SK-MEL-5 (cell line): ENCODE measurements around the gene LSG1. TPM values are rescaled to one million over a fixed set of nuclear protein-coding genes. Genes with fewer than 3 reads are reported as not detected.
"Not testable (repeated sequence)": the region's sequence is repeated elsewhere in the genome, so short reads cannot be mapped to it uniquely, and the experiment has no call there.

ENCODE experiments used
- DNase-seq: peaks from one replicate; pipeline ENCODE4 v3.0.0-alpha.2; 2016; ENCODE audit warnings: low read depth, low spot score
- in situ Hi-C: cut with HindIII; loops from 2 replicates; pipeline ENCODE4 v1.10.0; 2016; ENCODE audit warnings: low sequenced_read_pairs, high pct_unique_total_duplicates, low pct_unique_long_range_greater_than_20kb
- total RNA-seq: library from RNA; depleted of rRNA; stranded (reverse); fragments of >200 nt; shearing (Covaris generic); gene quantifications from 2 replicates; pipeline ENCODE4 v1.2.3, GENCODE V29; 2014

The LSG1 gene
- total RNA-seq, 1 experiment from 2014 or later, result 75.5 TPM

GRCh38 chr3:194632226-194632808, 39.7 kb downstream of the LSG1 start:
- DNase-seq, result no peak
- in situ Hi-C loops, result no loop called here

- in situ Hi-C loops, result no loop called here
- DNase-seq, result no peak
Measured at GRCh38 chr3:194631696-194632095, 40.3 kb downstream of the LSG1 start.

- in situ Hi-C loops, DNase-seq: not testable (repeated sequence)
Measured at GRCh38 chr3:194630681-194631080, 41.3 kb downstream of the LSG1 start.

- in situ Hi-C loops, result no loop called here
- no peak for DNase-seq
Measured at GRCh38 chr3:194624956-194625355, 47.0 kb downstream of the LSG1 start.

GRCh38 chr3:194623449-194624290, 48.3 kb downstream of the LSG1 start:
- in situ Hi-C loops, result no loop called here

GRCh38 chr3:194622621-194623340, 49.2 kb downstream of the LSG1 start:
- in situ Hi-C loops, result no loop called here
- no peak for DNase-seq

More at GRCh38 chr3:194623449-194624290, 48.3 kb downstream of the LSG1 start:
- DNase-seq, result no peak

- in situ Hi-C loops, result no loop called here
- DNase-seq, result no peak
Measured at GRCh38 chr3:194621947-194622346, 50.0 kb downstream of the LSG1 start.

GRCh38 chr3:194620196-194620595, 51.8 kb downstream of the LSG1 start:
- no peak for DNase-seq
- in situ Hi-C loops, result no loop called here

GRCh38 chr3:194619741-194620140, 52.2 kb downstream of the LSG1 start:
- in situ Hi-C loops, result no loop called here
- no peak for DNase-seq

- in situ Hi-C loops, result no loop called here
- no peak for DNase-seq
Measured at GRCh38 chr3:194618858-194619608, 53.0 kb downstream of the LSG1 start.

GRCh38 chr3:194617827-194618226, 54.2 kb downstream of the LSG1 start:
- in situ Hi-C loops, result no loop called here
- DNase-seq, result no peak

GRCh38 chr3:194617143-194617671, 54.8 kb downstream of the LSG1 start:
- in situ Hi-C loops, result no loop called here
- no peak for DNase-seq

GRCh38 chr3:194615226-194615625, 56.8 kb downstream of the LSG1 start:
- in situ Hi-C loops, result no loop called here
- DNase-seq, result no peak

GRCh38 chr3:194612221-194612620, 59.8 kb downstream of the LSG1 start:
- no peak for DNase-seq
- in situ Hi-C loops, result no loop called here

- DNase-seq, result no peak
- in situ Hi-C loops, result no loop called here
Measured at GRCh38 chr3:194610689-194611088, 61.3 kb downstream of the LSG1 start.

- in situ Hi-C loops, result no loop called here
- DNase-seq, result no peak
Measured at GRCh38 chr3:194609601-194610000, 62.4 kb downstream of the LSG1 start.

GRCh38 chr3:194608981-194609380, 63.0 kb downstream of the LSG1 start:
- in situ Hi-C loops, result no loop called here
- no peak for DNase-seq
